Measurements from ENCODE around the gene ABCA2. TPM values are rescaled to one million over a fixed set of nuclear protein-coding genes. Genes with fewer than 3 reads are reported as not detected.

The ABCA2 gene
- total and polyA plus RNA-seq, 11 donors: 13.1 to 44.3 (median 30.6) TPM

GRCh38 chr9:136973618-136974617, 54.1 kb downstream of the ABCA2 start:
- H3K36me3 ChIP-seq: no peaks in the 10 kb centered on the region
- 89 to 94% (median 93%) methylated on average over 22 to 29 of the region's 29 CpGs for whole genome bisulfite sequencing, 4 donors
- H3K9me3 ChIP-seq: no peaks in the 10 kb centered on the region
- DNase-seq: no peak
- H3K4me3 ChIP-seq: no peak overlapping the region
- H3K27me3 ChIP-seq: peaks cover 0 to 9% (median 0%) of the 10 kb centered on the region in 9 donors
- peaks cover 10 to 60% (median 36%) of the 10 kb centered on the region in 12 donors for H3K4me1 ChIP-seq
- intact Hi-C loops (cut with DNase I): loop anchor here in 2 of 10 donors (2.0 kb wide), 2 partner anchors 21 to 23 kb away; partner anchors contain the start of gene LCN12 (in 1 of the 2)
- ATAC-seq: no peak
- TF ChIP-seq POLR2A (IDR thresholded peaks at IDR 0.05): no peak
- TF ChIP-seq CTCF (IDR thresholded peaks at IDR 0.05): no peak
- peak overlapping the region in 9 of 12 donors; percentile 13 to 98 (median 88) for H3K27ac ChIP-seq

GRCh38 chr9:136972743-136973142, 55.3 kb downstream of the ABCA2 start:
- Histone ChIP-seq H3K27me3 (peaks cover 0 to 5% (median 0%) of the 10 kb centered on the region in 9 donors), H3K4me1 (peaks cover 10 to 62% (median 33%) of the 10 kb centered on the region in 12 donors), H3K4me3 (no peak overlapping the region), H3K27ac (no peak overlapping the region), H3K36me3 (no peaks in the 10 kb centered on the region), H3K9me3 (no peaks in the 10 kb centered on the region)
- ATAC-seq (no peak), DNase-seq (no peak)
- intact Hi-C loops (cut with DNase I): loop anchor here in 1 of 10 donors (1.0 kb wide), 1 partner anchor 16 kb away; no protein-coding TSS in a partner anchor
- 39 to 62% (median 53%) methylated on average over 9 to 13 of the region's 13 CpGs for WGBS, 4 donors
- TF ChIP-seq CTCF (IDR thresholded peaks at IDR 0.05): no peak
- no peak for TF ChIP-seq POLR2A (IDR thresholded peaks at IDR 0.05)

GRCh38 chr9:136972335-136972734, 55.7 kb downstream of the ABCA2 start:
- Histone ChIP-seq H3K27ac (no peak overlapping the region), H3K36me3 (no peaks in the 10 kb centered on the region), H3K4me1 (peaks cover 10 to 57% (median 30%) of the 10 kb centered on the region in 12 donors), H3K9me3 (no peaks in the 10 kb centered on the region), H3K27me3 (peaks cover 0 to under 1% (median 0%) of the 10 kb centered on the region in 9 donors), H3K4me3 (no peak overlapping the region)
- TF ChIP-seq CTCF (IDR thresholded peaks at IDR 0.05) (no peak), POLR2A (IDR thresholded peaks at IDR 0.05) (no peak)
- ATAC-seq (no peak), DNase-seq (no peak)
- intact Hi-C loops (cut with DNase I): loop anchor here in 1 of 10 donors (1.0 kb wide), 1 partner anchor 16 kb away; no protein-coding TSS in a partner anchor
- WGBS, 4 donors: 80 to 89% (median 87%) methylated on average over 9 to 11 of the region's 11 CpGs

- 86 to 92% (median 88%) methylated on average over 9 to 14 of the region's 14 CpGs for WGBS, 4 donors
- no peak for DNase-seq
Measured at GRCh38 chr9:136971746-136972145, 56.3 kb downstream of the ABCA2 start.

More at GRCh38 chr9:136971746-136972145, 56.3 kb downstream of the ABCA2 start:
- no peak for ATAC-seq
- no peaks in the 10 kb centered on the region for H3K27me3 ChIP-seq
- H3K4me1 ChIP-seq: peaks cover 6 to 52% (median 24%) of the 10 kb centered on the region in 12 donors
- no peaks in the 10 kb centered on the region for H3K36me3 ChIP-seq
- H3K9me3 ChIP-seq: no peaks in the 10 kb centered on the region
- no peak for TF ChIP-seq POLR2A (IDR thresholded peaks at IDR 0.05)
- no peak overlapping the region for H3K4me3 ChIP-seq
- H3K27ac ChIP-seq: no peak overlapping the region
- intact Hi-C loops (cut with DNase I): loop anchor here in 1 of 10 donors (1.0 kb wide), 1 partner anchor 15 kb away; no protein-coding TSS in a partner anchor
